DMS53 (cell line): Measurements from ENCODE around the gene EDN2.

ENCODE experiments used
- DNase-seq: peaks from one replicate; lab custom pipeline; 2025; lab: John Stamatoyannopoulos, UW

The EDN2 gene

GRCh38 chr1:41484402-41485241, at the start of gene EDN2:
Gene EDN2 (minus strand): TSS chr1:41484683. CDS start chr1:41484601, 82 bp downstream.
- DNase-seq: peak; percentile 94

GRCh38 chr1:41533731-41534080, 49.2 kb upstream of the EDN2 start:
- DNase-seq: no peak

- no peak for DNase-seq
These were observed 48.7 kb upstream of the EDN2 start for GRCh38 chr1:41533016-41533730.

- DNase-seq: no peak
These were observed 47.9 kb upstream of the EDN2 start for GRCh38 chr1:41532206-41532975.

GRCh38 chr1:41530411-41530810, 45.9 kb upstream of the EDN2 start:
- no peak for DNase-seq

GRCh38 chr1:41529621-41530395, 45.3 kb upstream of the EDN2 start:
- DNase-seq: no peak

- no peak for DNase-seq
These were observed 44.5 kb upstream of the EDN2 start for GRCh38 chr1:41528726-41529605.

- no peak for DNase-seq
These were observed 43.6 kb upstream of the EDN2 start for GRCh38 chr1:41528106-41528505.

- no peak for DNase-seq
These were observed 42.6 kb upstream of the EDN2 start for GRCh38 chr1:41526956-41527561.

GRCh38 chr1:41525891-41526587, 41.6 kb upstream of the EDN2 start:
- DNase-seq: peak; percentile 71

- no peak for DNase-seq
These were observed 40.5 kb upstream of the EDN2 start for GRCh38 chr1:41524676-41525675.

- DNase-seq: no peak
These were observed 39.6 kb upstream of the EDN2 start for GRCh38 chr1:41523949-41524675.

- DNase-seq: no peak
These were observed 38.6 kb upstream of the EDN2 start for GRCh38 chr1:41523071-41523470.

GRCh38 chr1:41521766-41522165, 37.3 kb upstream of the EDN2 start:
- DNase-seq: no peak

- DNase-seq: no peak
These were observed 36.7 kb upstream of the EDN2 start for GRCh38 chr1:41520951-41521752.

- no peak for DNase-seq
These were observed 35.2 kb upstream of the EDN2 start for GRCh38 chr1:41519667-41520066.

- no peak for DNase-seq
These were observed 34.0 kb upstream of the EDN2 start for GRCh38 chr1:41518471-41518870.
